ENCODE data around the gene POLR1C. TPM values are rescaled to one million over a fixed set of nuclear protein-coding genes. Genes with fewer than 3 reads are reported as not detected.
"Not testable (repeated sequence)": the region's sequence is repeated elsewhere in the genome, so short reads cannot be mapped to it uniquely, and the experiment has no call there.

The POLR1C gene
- total and polyA plus RNA-seq, 3 donors from 2014 or later = 35.0 to 41.3 (median 37.7) TPM

- H3K4me1 ChIP-seq = no peaks in the 10 kb centered on the region
- H3K4me3 ChIP-seq = no peak overlapping the region
- H3K27me3 ChIP-seq = no peaks in the 10 kb centered on the region
- no peaks in the 10 kb centered on the region for H3K9me3 ChIP-seq
- DNase-seq = no peak
- TF ChIP-seq POLR2A (IDR thresholded peaks at IDR 0.05) (no peak), CTCF (IDR thresholded peaks at IDR 0.05) (no peak)
- H3K36me3 ChIP-seq (ENCODE audit: low read depth, missing control alignments) = no peaks in the 10 kb centered on the region
- WGBS, 2 donors = 83 to 93% methylated on average over 3 of the region's 3 CpGs
- intact Hi-C loops (cut with DNase I; ENCODE audit: low total_unique reads) = no loop called here
- H3K27ac ChIP-seq = no peak overlapping the region
Measured at GRCh38 chr6:43547222-43547621, 30.3 kb downstream of the POLR1C start.

- H3K9me3 ChIP-seq; DNase-seq; H3K27me3 ChIP-seq; H3K27ac ChIP-seq; H3K4me1 ChIP-seq; H3K4me3 ChIP-seq; intact Hi-C loops (cut with DNase I; ENCODE audit: low total_unique reads); H3K36me3 ChIP-seq (ENCODE audit: low read depth, missing control alignments): not testable (repeated sequence)
- 97 to 99% methylated on average over 7 of the region's 7 CpGs for WGBS, 2 donors
Measured at GRCh38 chr6:43557620-43558019, 40.7 kb downstream of the POLR1C start.

GRCh38 chr6:43559328-43559727 lies 42.4 kb downstream of the POLR1C start:
- no peak overlapping the region for H3K27ac ChIP-seq
- no peaks in the 10 kb centered on the region for H3K36me3 ChIP-seq (ENCODE audit: low read depth, missing control alignments)
- no peaks in the 10 kb centered on the region for H3K4me1 ChIP-seq
- H3K27me3 ChIP-seq = no peaks in the 10 kb centered on the region
- H3K4me3 ChIP-seq = no peak overlapping the region
- intact Hi-C loops (cut with DNase I; ENCODE audit: low total_unique reads) = no loop called here
- no peaks in the 10 kb centered on the region for H3K9me3 ChIP-seq
- TF ChIP-seq CTCF (IDR thresholded peaks at IDR 0.05) (no peak), POLR2A (IDR thresholded peaks at IDR 0.05) (no peak)
- DNase-seq = no peak

- DNase-seq = no peak
- Histone ChIP-seq H3K9me3 (no peaks in the 10 kb centered on the region), H3K27me3 (no peaks in the 10 kb centered on the region), H3K27ac (no peak overlapping the region), H3K4me1 (peaks cover 8% of the 10 kb centered on the region), H3K4me3 (no peak overlapping the region), H3K36me3 (ENCODE audit: low read depth, missing control alignments) (no peaks in the 10 kb centered on the region)
- intact Hi-C loops (cut with DNase I; ENCODE audit: low total_unique reads) = no loop called here
- 82 to 93% methylated on average over 5 of the region's 5 CpGs for WGBS, 2 donors
- TF ChIP-seq POLR2A (IDR thresholded peaks at IDR 0.05) (no peak), CTCF (IDR thresholded peaks at IDR 0.05) (no peak)
Measured at GRCh38 chr6:43570876-43571441, 54.1 kb downstream of the POLR1C start.

Small RNAs within 50 kb of the gene (small RNA-seq; reads per million reads assigned to genes)
- gene RF00426 (0 reads per million in 2 donors), gene RNU6-1113P (0 reads per million in 2 donors)

Other genes with a start within 250 kb of the POLR1C start
- not detected for gene SLC22A7, start 218.8 kb upstream of the POLR1C start, total RNA-seq
- not detected for gene SLC22A7, start 218.8 kb upstream of the POLR1C start, polyA plus RNA-seq (ENCODE audit: insufficient read depth, low read depth, low replicate concordance)
- gene CRIP3, start 208.3 kb upstream of the POLR1C start, total RNA-seq = 10 to 100 TPM; 13.4 to 33.4 TPM
- gene CRIP3, start 208.3 kb upstream of the POLR1C start, polyA plus RNA-seq (ENCODE audit: insufficient read depth, low read depth, low replicate concordance) = 34.3 TPM
- gene ZNF318, start 147.4 kb upstream of the POLR1C start, total RNA-seq = 100 to 1,000 TPM in 1 of 2 donors, 10 to 100 TPM in 1; 79.7 to 123 TPM
- 97.9 TPM for gene ZNF318, start 147.4 kb upstream of the POLR1C start, polyA plus RNA-seq (ENCODE audit: insufficient read depth, low read depth, low replicate concordance)
- 10 to 100 TPM; 29.2 to 34.0 TPM for gene ABCC10, start 89.5 kb upstream of the POLR1C start, total RNA-seq
- gene ABCC10, start 89.5 kb upstream of the POLR1C start, polyA plus RNA-seq (ENCODE audit: insufficient read depth, low read depth, low replicate concordance) = 21.0 TPM
- gene DLK2, start 61.5 kb upstream of the POLR1C start, total RNA-seq = 1 to 10 TPM; 1.7 to 1.9 TPM
- 1.3 TPM for gene DLK2, start 61.5 kb upstream of the POLR1C start, polyA plus RNA-seq (ENCODE audit: insufficient read depth, low read depth, low replicate concordance)
- gene TJAP1, start 39.5 kb upstream of the POLR1C start, total RNA-seq = 10 to 100 TPM; 55.9 to 59.1 TPM
- gene TJAP1, start 39.5 kb upstream of the POLR1C start, polyA plus RNA-seq (ENCODE audit: insufficient read depth, low read depth, low replicate concordance) = 35.4 TPM
- gene LRRC73, start 6.7 kb upstream of the POLR1C start, total RNA-seq = 10 to 100 TPM; 20.1 to 29.3 TPM
- 50.6 TPM for gene LRRC73, start 6.7 kb upstream of the POLR1C start, polyA plus RNA-seq (ENCODE audit: insufficient read depth, low read depth, low replicate concordance)
- 100 to 1,000 TPM; 130 to 138 TPM for gene YIPF3, start 163 bp upstream of the POLR1C start, total RNA-seq
- gene YIPF3, start 163 bp upstream of the POLR1C start, polyA plus RNA-seq (ENCODE audit: insufficient read depth, low read depth, low replicate concordance) = 131 TPM
- 10 to 100 TPM; 53.7 to 65.8 TPM for gene XPO5, start 58.9 kb downstream of the POLR1C start, total RNA-seq
- 79.1 TPM for gene XPO5, start 58.9 kb downstream of the POLR1C start, polyA plus RNA-seq (ENCODE audit: insufficient read depth, low read depth, low replicate concordance)
- 10 to 100 TPM; 11.7 to 18.3 TPM for gene POLH, start 59.1 kb downstream of the POLR1C start, total RNA-seq
- gene POLH, start 59.1 kb downstream of the POLR1C start, polyA plus RNA-seq (ENCODE audit: insufficient read depth, low read depth, low replicate concordance) = 29.5 TPM
- 10 to 100 TPM; 59.5 to 64.7 TPM for gene GTPBP2, start 112.2 kb downstream of the POLR1C start, total RNA-seq
- 59.0 TPM for gene GTPBP2, start 112.2 kb downstream of the POLR1C start, polyA plus RNA-seq (ENCODE audit: insufficient read depth, low read depth, low replicate concordance)
- gene MAD2L1BP, start 118.8 kb downstream of the POLR1C start, total RNA-seq = 10 to 100 TPM; 40.5 to 42.4 TPM
- gene MAD2L1BP, start 118.8 kb downstream of the POLR1C start, polyA plus RNA-seq (ENCODE audit: insufficient read depth, low read depth, low replicate concordance) = 38.3 TPM
- gene RSPH9, start 127.9 kb downstream of the POLR1C start, total RNA-seq = 1 to 10 TPM; 6.1 to 8.3 TPM
- 22.8 TPM for gene RSPH9, start 127.9 kb downstream of the POLR1C start, polyA plus RNA-seq (ENCODE audit: insufficient read depth, low read depth, low replicate concordance)
- gene MRPS18A, start 170.7 kb downstream of the POLR1C start, total RNA-seq = 10 to 100 TPM; 37.5 to 48.6 TPM
- 63.0 TPM for gene MRPS18A, start 170.7 kb downstream of the POLR1C start, polyA plus RNA-seq (ENCODE audit: insufficient read depth, low read depth, low replicate concordance)